ENCODE data around the gene CSTPP1.
"Not testable (repeated sequence)": the region's sequence is repeated elsewhere in the genome, so short reads cannot be mapped to it uniquely, and the experiment has no call there.

The CSTPP1 gene

DNA sequence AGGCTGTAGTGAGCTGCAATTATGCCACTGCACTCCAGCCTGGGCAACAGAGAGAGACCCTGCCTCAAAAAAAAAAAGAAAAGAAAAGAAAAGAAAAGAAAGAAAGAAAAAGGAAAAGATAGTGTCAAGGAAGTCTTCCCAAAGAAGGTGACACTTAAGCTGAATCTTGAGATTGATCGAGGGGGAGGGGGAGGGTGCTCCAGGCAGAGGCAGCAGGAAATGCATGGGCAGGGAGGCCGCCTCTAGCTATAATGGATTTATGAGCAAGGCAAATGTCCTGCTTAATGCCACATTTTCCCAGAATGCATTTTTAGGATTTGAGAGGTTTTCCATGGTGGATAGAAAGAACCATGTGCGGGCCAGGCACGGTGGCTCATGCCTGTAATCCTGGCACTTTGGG is 264.5 kb downstream of the CSTPP1 start:
- no peak for DNase-seq (ENCODE audit: extremely low spot score)
- TF ChIP-seq, protein P1, sequence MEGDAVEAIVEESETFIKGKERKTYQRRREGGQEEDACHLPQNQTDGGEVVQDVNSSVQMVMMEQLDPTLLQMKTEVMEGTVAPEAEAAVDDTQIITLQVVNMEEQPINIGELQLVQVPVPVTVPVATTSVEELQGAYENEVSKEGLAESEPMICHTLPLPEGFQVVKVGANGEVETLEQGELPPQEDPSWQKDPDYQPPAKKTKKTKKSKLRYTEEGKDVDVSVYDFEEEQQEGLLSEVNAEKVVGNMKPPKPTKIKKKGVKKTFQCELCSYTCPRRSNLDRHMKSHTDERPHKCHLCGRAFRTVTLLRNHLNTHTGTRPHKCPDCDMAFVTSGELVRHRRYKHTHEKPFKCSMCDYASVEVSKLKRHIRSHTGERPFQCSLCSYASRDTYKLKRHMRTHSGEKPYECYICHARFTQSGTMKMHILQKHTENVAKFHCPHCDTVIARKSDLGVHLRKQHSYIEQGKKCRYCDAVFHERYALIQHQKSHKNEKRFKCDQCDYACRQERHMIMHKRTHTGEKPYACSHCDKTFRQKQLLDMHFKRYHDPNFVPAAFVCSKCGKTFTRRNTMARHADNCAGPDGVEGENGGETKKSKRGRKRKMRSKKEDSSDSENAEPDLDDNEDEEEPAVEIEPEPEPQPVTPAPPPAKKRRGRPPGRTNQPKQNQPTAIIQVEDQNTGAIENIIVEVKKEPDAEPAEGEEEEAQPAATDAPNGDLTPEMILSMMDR (IDR thresholded peaks at IDR 0.05; ENCODE audit: control extremely low read depth, extremely low read depth, low read depth, missing control alignments): no peak
- CTCF ChIA-PET: interaction anchor here (0.9 kb wide), 1 partner anchor 13 kb away, joined by 4 read pairs; no protein-coding TSS in a partner anchor
- POLR2A ChIA-PET: no interaction called here

DNA sequence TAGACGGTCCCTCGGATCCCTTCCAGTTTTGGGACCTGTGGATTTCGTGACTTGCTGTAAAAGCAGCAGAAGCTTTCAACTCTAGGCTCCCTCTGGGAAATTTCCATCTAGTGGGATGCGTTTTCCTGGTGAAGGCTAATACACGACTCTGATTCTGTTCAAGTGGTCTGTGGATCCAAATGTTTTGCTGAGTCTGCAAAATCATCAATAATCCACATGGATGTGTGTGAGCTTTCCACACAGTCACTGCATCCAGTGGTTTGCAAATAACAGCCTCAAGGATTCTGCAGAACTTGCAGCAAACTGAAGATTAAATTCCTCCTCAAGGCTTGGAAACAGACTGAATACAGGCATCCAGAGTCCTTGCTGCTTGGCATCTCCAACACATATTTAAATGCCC is 266.0 kb downstream of the CSTPP1 start:
- TF ChIP-seq, protein P1 (IDR thresholded peaks at IDR 0.05; ENCODE audit: control extremely low read depth, extremely low read depth, low read depth, missing control alignments): no peak
- POLR2A ChIA-PET: no interaction called here
- CTCF ChIA-PET: interaction anchor here (0.8 to 2.7 kb wide), 5 partner anchors 8 to 309 kb away, joined by 3 to 8 read pairs (median 3); no protein-coding TSS in a partner anchor
- no peak for DNase-seq (ENCODE audit: extremely low spot score)

DNA sequence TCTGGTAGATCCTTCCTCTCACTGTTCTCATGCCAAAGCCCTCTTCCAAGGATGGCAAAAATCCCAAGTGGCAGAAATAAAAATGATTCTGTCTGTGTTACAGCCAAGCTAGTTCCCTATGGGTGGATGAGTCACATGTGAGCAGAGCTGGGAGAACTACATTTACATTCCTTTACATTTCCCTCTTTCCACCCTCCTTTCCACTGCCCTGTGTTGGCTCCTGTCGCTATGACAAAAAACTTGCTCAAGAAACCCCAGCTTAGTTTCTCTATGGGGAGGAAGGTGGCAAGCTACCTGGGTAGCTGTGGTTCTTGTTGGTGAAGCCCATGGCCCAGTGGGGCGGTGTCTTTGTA is 268.1 kb downstream of the CSTPP1 start:
- ChIA-PET CTCF (interaction anchor here (1.1 to 2.7 kb wide), 3 partner anchors 20 to 62 kb away, joined by 3 to 8 read pairs (median 3); no protein-coding TSS in a partner anchor), POLR2A (no interaction called here)
- TF ChIP-seq, protein P1 (IDR thresholded peaks at IDR 0.05; ENCODE audit: control extremely low read depth, extremely low read depth, low read depth, missing control alignments): no peak
- no peak for DNase-seq (ENCODE audit: extremely low spot score)

DNA sequence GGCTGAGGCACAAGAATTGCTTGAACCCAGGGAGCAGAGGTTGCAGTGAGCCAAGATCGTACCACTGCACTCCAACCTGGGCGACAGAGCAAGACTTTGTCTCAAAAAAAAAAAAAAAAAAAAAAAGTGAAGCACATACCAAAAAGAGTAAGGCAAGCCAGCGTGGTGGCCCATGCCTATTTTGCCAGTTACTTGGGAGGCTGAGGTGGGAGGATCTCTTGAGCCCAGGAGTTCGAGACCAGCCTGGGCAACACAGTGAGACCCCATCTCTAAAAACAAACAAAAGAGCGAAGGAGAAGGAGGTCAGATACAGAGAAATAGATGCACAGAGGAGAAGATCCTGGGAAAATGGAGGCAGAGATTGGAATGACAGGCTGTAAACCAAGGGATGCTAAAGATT is 270.0 kb downstream of the CSTPP1 start:
- ChIA-PET CTCF (interaction anchor here (1.2 kb wide), 1 partner anchor 27 kb away, joined by 3 read pairs; no protein-coding TSS in a partner anchor), POLR2A (interaction anchor here (0.6 kb wide), 1 partner anchor 201 kb away, joined by 4 read pairs; no protein-coding TSS in a partner anchor)

DNA sequence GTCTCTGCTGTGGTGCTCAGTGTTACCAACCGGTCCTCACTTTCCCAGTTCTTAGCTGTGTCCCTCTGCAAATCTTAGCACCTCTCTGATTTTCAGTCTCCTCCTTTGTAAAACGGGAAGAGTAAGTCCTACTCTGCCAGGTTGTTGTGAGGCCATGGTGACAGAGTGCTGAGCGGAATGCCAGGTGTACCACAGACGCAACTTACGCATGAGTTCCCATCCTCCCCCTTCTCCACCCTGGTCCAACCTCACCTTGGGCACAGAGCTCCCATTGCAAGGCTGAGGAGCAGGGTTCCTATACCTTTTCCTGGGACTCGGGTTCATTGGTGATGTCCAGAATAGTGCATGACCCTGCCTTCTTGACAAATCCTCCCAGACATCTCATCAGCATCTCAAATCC is 270.9 kb downstream of the CSTPP1 start:
- TF ChIP-seq, protein P1 (IDR thresholded peaks at IDR 0.05; ENCODE audit: control extremely low read depth, extremely low read depth, low read depth, missing control alignments): no peak
- CTCF ChIA-PET: no interaction called here
- DNase-seq (ENCODE audit: extremely low spot score): no peak
- POLR2A ChIA-PET: interaction anchor here (0.7 kb wide), 1 partner anchor 39 kb away, joined by 3 read pairs; no protein-coding TSS in a partner anchor

More for the DNA sequence above, 270.0 kb downstream of the CSTPP1 start:
- DNase-seq (ENCODE audit: extremely low spot score): not testable (repeated sequence)

DNA sequence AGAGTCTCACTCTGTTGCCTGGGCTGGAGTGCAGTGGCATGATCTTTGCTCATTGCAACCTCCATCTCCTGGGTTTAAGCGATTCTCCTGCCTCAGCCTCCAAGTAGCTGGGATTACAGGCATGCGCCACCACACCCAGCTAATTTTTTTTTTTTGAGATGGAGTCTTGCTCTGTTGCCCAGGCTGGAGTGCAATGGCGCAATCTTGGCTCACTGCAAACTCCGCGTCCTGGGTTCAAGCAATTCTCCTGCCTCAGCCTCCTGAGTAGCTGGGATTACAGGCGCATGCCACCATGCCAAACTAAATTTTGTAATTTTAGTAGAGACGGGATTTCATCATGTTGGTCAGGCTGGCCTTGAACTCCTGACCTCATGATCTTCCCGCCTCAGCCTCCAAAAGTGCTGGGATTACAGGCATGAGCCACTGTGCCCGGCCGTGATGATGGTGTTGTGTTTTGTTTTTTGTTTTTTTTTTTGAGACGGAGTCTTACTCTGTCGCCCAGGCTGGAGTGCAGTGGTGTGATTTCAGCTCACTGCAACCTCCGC is 271.5 kb downstream of the CSTPP1 start:
- POLR2A ChIA-PET; DNase-seq (ENCODE audit: extremely low spot score); CTCF ChIA-PET: not testable (repeated sequence)

DNA sequence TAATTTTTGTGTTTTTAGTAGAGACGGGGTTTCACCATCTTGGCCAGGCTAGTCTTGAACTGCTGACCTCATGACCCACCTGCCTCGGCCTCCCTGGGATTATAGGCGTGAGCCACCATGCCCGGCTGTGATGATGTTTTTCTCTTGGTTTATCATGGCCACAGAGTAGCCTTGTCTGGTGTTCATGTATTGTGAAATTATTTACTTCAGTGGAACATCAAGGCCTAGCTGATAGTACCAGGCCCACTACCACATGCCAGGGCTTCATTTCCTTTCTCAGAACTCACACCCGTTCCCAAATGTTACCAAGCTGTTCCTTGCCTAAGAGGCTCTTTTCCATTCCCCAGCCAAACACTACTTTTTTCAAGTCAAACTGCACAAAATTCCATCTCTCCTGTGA is 272.1 kb downstream of the CSTPP1 start:
- TF ChIP-seq, protein P1 (IDR thresholded peaks at IDR 0.05; ENCODE audit: control extremely low read depth, extremely low read depth, low read depth, missing control alignments): no peak
- ChIA-PET POLR2A (no interaction called here), CTCF (interaction anchor here (1.0 to 4.3 kb wide), 2 partner anchors 31 to 32 kb away, joined by 3 to 14 read pairs; partner anchors contain the start of gene ARFGAP2)
- DNase-seq (ENCODE audit: extremely low spot score): no peak

Measured in GM10248 (cell line).